K562 (cell line): ENCODE results near the gene TSC22D3. TPM values are rescaled to one million over a fixed set of nuclear protein-coding genes. Genes with fewer than 3 reads are reported as not detected.
A peak's percentile ranks its signal among the peaks of the same experiment; 100 is the strongest.

Source experiments
- ARNT ChIP-seq, 2 experiments: fragments of 450-650 bp; IDR thresholded peaks; 2 replicates each; pipeline ENCODE4 v1.6.1; 2016; ENCODE audit warnings: mild to moderate bottlenecking in 1 of 2
- CEBPB ChIP-seq: fragments of 450-650 bp; IDR thresholded peaks from 2 replicates; pipeline ENCODE4 v1.6.1; 2016; ENCODE audit warnings: missing genetic modification characterization, missing compliant biosample characterization
- CEBPG ChIP-seq, 3 experiments: fragments of 200-800 bp in 1 of 3; sonication (Bioruptor generic) in 1 of 3; sonication (generic) in 1 of 3; formaldehyde crosslinking in 1 of 3; IDR thresholded peaks in 2 of 3; conservative IDR thresholded peaks in 1 of 3; 2 replicates each; pipeline versions ENCODE4 v1.6.1 to v1.8.0; 2016 to 2022; ENCODE audit warnings: missing compliant biosample characterization in 2 of 3, missing genetic modification characterization in 2 of 3, mild to moderate bottlenecking in 1 of 3, missing genetic modification reagents in 1 of 3
- CTBP1 ChIP-seq: fragments of 450-650 bp; IDR thresholded peaks from 2 replicates; pipeline ENCODE4 v1.6.1; 2016; ENCODE audit warnings: borderline replicate concordance
- EP300 ChIP-seq: IDR thresholded peaks from 2 replicates; pipeline ENCODE4 v1.6.1; 2012; ENCODE audit warnings: low read length, improper control_type of control experiment
- EP400 ChIP-seq: fragments of 450-650 bp; IDR thresholded peaks from 2 replicates; pipeline ENCODE4 v1.6.1; 2017; ENCODE audit warnings: antibody characterized with exemption, mild to moderate bottlenecking, moderate library complexity
- JUN ChIP-seq, 2 experiments: sonication (generic) in 1 of 2; formaldehyde crosslinking in 1 of 2; IDR thresholded peaks; 2 replicates each; pipeline versions ENCODE4 v1.6.1 to v1.8.0; 2012 to 2022; ENCODE audit warnings: borderline replicate concordance in 2 of 2, mild to moderate bottlenecking in 2 of 2, improper control_type of control experiment in 1 of 2, low read depth in 1 of 2, low read length in 1 of 2, missing genetic modification reagents in 1 of 2
- MAZ ChIP-seq, 2 experiments: fragments of 450-650 bp in 1 of 2; sonication (generic) in 1 of 2; formaldehyde crosslinking; IDR thresholded peaks in 1 of 2; conservative IDR thresholded peaks in 1 of 2; 2 replicates each; pipeline versions ENCODE4 v1.4.0 to v1.5.0; 2020; ENCODE audit warnings: mild to moderate bottlenecking in 1 of 2, missing genetic modification reagents in 1 of 2
- RAD21 ChIP-seq, 2 experiments: fragments of 250-450 bp in 1 of 2; fragments of 450-650 bp in 1 of 2; sonication (Bioruptor Pico) in 1 of 2; formaldehyde crosslinking in 1 of 2; IDR thresholded peaks in 1 of 2; conservative IDR thresholded peaks in 1 of 2; 2 replicates each; pipeline versions ENCODE4 v1.4.0 to v1.8.0; 2020 to 2022; ENCODE audit warnings: mild to moderate bottlenecking in 2 of 2, moderate library complexity in 1 of 2
- REST ChIP-seq, 2 experiments: fragments of 450-650 bp; formaldehyde crosslinking in 1 of 2; IDR thresholded peaks; 2 replicates each; pipeline versions ENCODE4 v1.4.0 to v1.6.1; 2014 to 2020; ENCODE audit warnings: mild to moderate bottlenecking in 2 of 2, borderline replicate concordance in 1 of 2, low read depth in 1 of 2
- SMC3 ChIP-seq: conservative IDR thresholded peaks from 2 replicates; pipeline ENCODE4 v1.6.1; 2011; ENCODE audit warnings: low read depth, low read length, improper control_type of control experiment; ENCODE audit not compliant: insufficient read depth
- polyA plus RNA-seq, 8 experiments: library from polyadenylated mRNA; depleted of rRNA in 4 of 8; stranded (reverse) in 5 of 8; unstranded in 3 of 8; fragments of >200 nt; fragmentation: Nextera tagmentation in 2 of 8; fragmentation: Illumina TruSeq in 1 of 8; extraction: Ambion mirVana in 2 of 8; extraction: Trizol in 1 of 8; gene quantifications; 2 replicates each; pipeline versions ENCODE4 v1.2.1 to v1.2.3, GENCODE V29; 2011 to 2014; ENCODE audit warnings: inconsistent platforms in 1 of 8, missing spikeins in 1 of 8
- total RNA-seq, 7 experiments: library from RNA; depleted of rRNA in 6 of 7; stranded (reverse); fragments of >200 nt in 6 of 7; fragmentation: Illumina TruSeq in 2 of 7; extraction: Trizol in 2 of 7; gene quantifications; 2 replicates each; pipeline versions ENCODE4 v1.2.1 to v1.2.3, GENCODE V29; 2011 to 2021; ENCODE audit warnings: low replicate concordance in 1 of 7
- TF ChIP-seq, protein P1 (sequence below): fragments of 450-650 bp; formaldehyde crosslinking; IDR thresholded peaks from 2 replicates; pipeline ENCODE4 v1.4.0; 2020; ENCODE audit warnings: mild to moderate bottlenecking, moderate library complexity
- TF ChIP-seq, protein P2 (sequence below), 2 experiments: fragments of 250-450 bp in 1 of 2; fragments of 450-650 bp in 1 of 2; sonication (Bioruptor Pico) in 1 of 2; IDR thresholded peaks; 2 replicates each; pipeline versions ENCODE4 v1.6.1 to v1.8.0; 2016 to 2021; ENCODE audit warnings: mild to moderate bottlenecking in 2 of 2, moderate library complexity in 2 of 2, missing compliant biosample characterization in 1 of 2, missing genetic modification characterization in 1 of 2
- TF ChIP-seq, protein P3 (sequence below): fragments of 250-450 bp; sonication (Bioruptor Pico); IDR thresholded peaks from 2 replicates; pipeline ENCODE4 v1.8.0; 2022; ENCODE audit warnings: moderate library complexity, mild to moderate bottlenecking, inconsistent platforms

TSC22D3 gene
- total and polyA plus RNA-seq, 9 of the 15 experiments (the other 6 are each of a cell fraction or from before 2014, with no cell fraction given): 0.48 to 3.0 (median 0.87) TPM

- TF ChIP-seq REST (IDR thresholded peaks at IDR 0.05; ENCODE audit: borderline replicate concordance) (peak; percentile 84), REST (CRISPR knock-in tag; IDR thresholded peaks at IDR 0.05; ENCODE audit: low read depth) (no peak), EP400 (peak; percentile 73), CEBPB (tag) (peak; percentile 91), CTBP1 (peak; percentile 19; the same call in 1 of the 2 replicates), EP300 (peak; percentile 44; the same call in 1 of the 2 replicates), CEBPG (CRISPR knock-in tag; IDR thresholded peaks at IDR 0.05) (peak; percentile 95), CEBPG (tag; conservative IDR thresholded peaks at IDR 0.05 in 1 of 2, IDR thresholded peaks at IDR 0.05 in 1 of 2) (peak; percentile 91 to 93), MAZ (CRISPR knock-in tag; conservative IDR thresholded peaks at IDR 0.05 in 1 of 2, IDR thresholded peaks at IDR 0.05 in 1 of 2) (0 out of 4 replicates have a peak, but pooled peaks of 1 of the 2 experiments have one; percentile 38), JUN (IDR thresholded peaks at IDR 0.05; ENCODE audit: borderline replicate concordance, low read depth, low read length) (peak; percentile 47; the same call in 1 of the 2 replicates), JUN (CRISPR knock-in tag; IDR thresholded peaks at IDR 0.05; ENCODE audit: borderline replicate concordance) (no peak), ARNT (IDR thresholded peaks at IDR 0.05) (0 out of 4 replicates have a peak, but pooled peaks of 1 of the 2 experiments have one; percentile 33), RAD21 (CRISPR knock-in tag; conservative IDR thresholded peaks at IDR 0.05 in 1 of 2, IDR thresholded peaks at IDR 0.05 in 1 of 2) (peak; percentile 62 to 76), SMC3 (peak; percentile 67)
- TF ChIP-seq, protein P1, sequence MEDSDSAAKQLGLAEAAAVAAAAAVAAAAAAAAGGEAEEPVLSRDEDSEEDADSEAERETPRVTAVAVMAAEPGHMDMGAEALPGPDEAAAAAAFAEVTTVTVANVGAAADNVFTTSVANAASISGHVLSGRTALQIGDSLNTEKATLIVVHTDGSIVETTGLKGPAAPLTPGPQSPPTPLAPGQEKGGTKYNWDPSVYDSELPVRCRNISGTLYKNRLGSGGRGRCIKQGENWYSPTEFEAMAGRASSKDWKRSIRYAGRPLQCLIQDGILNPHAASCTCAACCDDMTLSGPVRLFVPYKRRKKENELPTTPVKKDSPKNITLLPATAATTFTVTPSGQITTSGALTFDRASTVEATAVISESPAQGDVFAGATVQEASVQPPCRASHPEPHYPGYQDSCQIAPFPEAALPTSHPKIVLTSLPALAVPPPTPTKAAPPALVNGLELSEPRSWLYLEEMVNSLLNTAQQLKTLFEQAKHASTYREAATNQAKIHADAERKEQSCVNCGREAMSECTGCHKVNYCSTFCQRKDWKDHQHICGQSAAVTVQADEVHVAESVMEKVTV: 0 out of 2 replicates have a peak, but pooled peaks have one; percentile 35
- TF ChIP-seq, protein P2, sequence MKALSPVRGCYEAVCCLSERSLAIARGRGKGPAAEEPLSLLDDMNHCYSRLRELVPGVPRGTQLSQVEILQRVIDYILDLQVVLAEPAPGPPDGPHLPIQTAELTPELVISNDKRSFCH (CRISPR knock-in tag; IDR thresholded peaks at IDR 0.05): 0 out of 2 replicates have a peak, but pooled peaks have one; percentile 42
- TF ChIP-seq, protein P2 (tag; IDR thresholded peaks at IDR 0.05): no peak
- TF ChIP-seq, protein P3, sequence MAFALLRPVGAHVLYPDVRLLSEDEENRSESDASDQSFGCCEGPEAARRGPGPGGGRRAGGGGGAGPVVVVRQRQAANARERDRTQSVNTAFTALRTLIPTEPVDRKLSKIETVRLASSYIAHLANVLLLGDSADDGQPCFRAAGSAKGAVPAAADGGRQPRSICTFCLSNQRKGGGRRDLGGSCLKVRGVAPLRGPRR (CRISPR knock-in tag): 0 out of 2 replicates have a peak, but pooled peaks have one; percentile 40
These were observed 57.4 kb downstream of the TSC22D3 start (continued) for GRCh38 chrX:107718156-107718621.
